C4-2B (cell line): ENCODE results near the gene CETN1.

Experiments
- ZFX ChIP-seq: fragments of 450-650 bp; IDR thresholded peaks from 2 replicates; pipeline ENCODE4 v1.6.1; 2017
- TF ChIP-seq, protein P1 (sequence below): fragments of 450-650 bp; conservative IDR thresholded peaks from 2 replicates; pipeline ENCODE4 v1.5.1; 2017; ENCODE audit warnings: mild to moderate bottlenecking

DNA sequence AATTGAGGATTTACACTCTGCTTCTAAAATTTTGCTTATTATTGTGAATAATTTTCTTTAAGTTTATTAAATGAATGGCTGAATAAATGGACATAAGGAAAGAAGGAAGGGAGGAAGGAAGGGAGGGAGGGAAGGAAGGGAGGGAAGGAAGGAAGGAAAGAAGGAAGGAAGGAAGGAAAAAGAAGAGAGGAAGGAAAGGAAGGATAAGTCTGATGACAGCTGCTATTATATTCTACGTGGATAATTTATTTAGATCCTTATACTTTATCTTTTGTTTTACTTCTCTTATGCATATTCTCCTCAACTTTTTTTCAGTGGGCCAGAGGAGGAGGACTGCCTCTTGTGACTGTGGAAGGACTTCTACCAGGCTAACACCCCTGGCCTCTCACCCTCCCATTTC is 34.0 kb downstream of the CETN1 start:
- TF ChIP-seq, protein P1, sequence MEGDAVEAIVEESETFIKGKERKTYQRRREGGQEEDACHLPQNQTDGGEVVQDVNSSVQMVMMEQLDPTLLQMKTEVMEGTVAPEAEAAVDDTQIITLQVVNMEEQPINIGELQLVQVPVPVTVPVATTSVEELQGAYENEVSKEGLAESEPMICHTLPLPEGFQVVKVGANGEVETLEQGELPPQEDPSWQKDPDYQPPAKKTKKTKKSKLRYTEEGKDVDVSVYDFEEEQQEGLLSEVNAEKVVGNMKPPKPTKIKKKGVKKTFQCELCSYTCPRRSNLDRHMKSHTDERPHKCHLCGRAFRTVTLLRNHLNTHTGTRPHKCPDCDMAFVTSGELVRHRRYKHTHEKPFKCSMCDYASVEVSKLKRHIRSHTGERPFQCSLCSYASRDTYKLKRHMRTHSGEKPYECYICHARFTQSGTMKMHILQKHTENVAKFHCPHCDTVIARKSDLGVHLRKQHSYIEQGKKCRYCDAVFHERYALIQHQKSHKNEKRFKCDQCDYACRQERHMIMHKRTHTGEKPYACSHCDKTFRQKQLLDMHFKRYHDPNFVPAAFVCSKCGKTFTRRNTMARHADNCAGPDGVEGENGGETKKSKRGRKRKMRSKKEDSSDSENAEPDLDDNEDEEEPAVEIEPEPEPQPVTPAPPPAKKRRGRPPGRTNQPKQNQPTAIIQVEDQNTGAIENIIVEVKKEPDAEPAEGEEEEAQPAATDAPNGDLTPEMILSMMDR: no peak
- no peak for TF ChIP-seq ZFX
